HCT116 (cell line): Measurements from ENCODE around the gene TAF11L12. TPM values are rescaled to one million over a fixed set of nuclear protein-coding genes. Genes with fewer than 3 reads are reported as not detected.

Experiments
- ATAC-seq: fragments of 200-7000 bp; cut with Tn5 transposase; 2 replicates; pipeline ENCODE4 v1.9.1; 2020; ENCODE audit warnings: mild to moderate bottlenecking, moderate library complexity
- BruUV-seq: library from RNA; stranded (reverse); fragments of 400-500 nt; replicated peaks from 2 replicates; lab custom pipeline; 2021; lab: Mats Ljungman, UMichigan
- CTCF ChIA-PET: fragments of 300-600 bp; sonication (Branson Sonifier 250); formaldehyde crosslinking; loops from one replicate; lab custom pipeline; 2021; ENCODE audit warnings: antibody characterized with exemption; lab: Charles Lee
- POLR2A ChIA-PET: fragments of 300-600, 350-600 bp; sonication (Branson Sonifier 250); formaldehyde crosslinking; loops from one replicate; lab custom pipeline; 2021; ENCODE audit warnings: antibody characterized with exemption; lab: Charles Lee
- RAD21 ChIA-PET, 2 experiments: fragments of 300-600 bp; sonication (Branson Sonifier 250); formaldehyde crosslinking; loops; one replicate each; lab custom pipeline; 2023; ENCODE audit warnings: low total read pairs in 2 of 2; ENCODE audit not compliant: uncharacterized antibody in 2 of 2, unreplicated experiment in 2 of 2, low non-redundant PET in 1 of 2; lab: Charles Lee
- DNase-seq: peaks from one replicate; pipeline ENCODE4 v3.0.0-alpha.2; 2010; ENCODE audit warnings: low read depth, low spot score
- H2AFZ ChIP-seq: fragments of 200-600 bp; shearing (Covaris generic), sonication (generic); 2 replicates; pipeline ENCODE4 v1.6.1; 2017; ENCODE audit warnings: low read depth, mixed run types, mixed read lengths, antibody characterized with exemption, low read length; ENCODE audit not compliant: poor library complexity, severe bottlenecking
- H3K27ac ChIP-seq: 2 replicates; pipeline ENCODE4 v1.5.1; 2012; ENCODE audit warnings: low read depth, low read length
- H3K27me3 ChIP-seq: fragments of 200-600 bp; sonication (generic); 2 replicates; pipeline ENCODE4 v1.6.1; 2016; ENCODE audit warnings: mixed run types, low read length, mixed read lengths; ENCODE audit not compliant: insufficient read depth
- H3K36me3 ChIP-seq, 2 experiments: fragments of 200-500 bp in 1 of 2; fragments of 200-600 bp in 1 of 2; sonication (Bioruptor generic) in 1 of 2; sonication (generic) in 1 of 2; 2 replicates each; pipeline versions ENCODE4 v1.5.1 to v1.6.1; 2014 to 2016; ENCODE audit warnings: low read length in 2 of 2, inconsistent platforms in 1 of 2, mixed read lengths in 1 of 2, mixed run types in 1 of 2; ENCODE audit not compliant: insufficient read depth in 2 of 2, control insufficient read depth in 1 of 2
- H3K4me1 ChIP-seq, 2 experiments: fragments of 200-600 bp in 1 of 2; sonication (generic) in 1 of 2; 2 replicates each; pipeline versions ENCODE4 v1.5.1 to v1.6.1; 2012 to 2017; ENCODE audit warnings: low read length in 2 of 2, inconsistent platforms in 1 of 2, mild to moderate bottlenecking in 1 of 2, mixed read lengths in 1 of 2, mixed run types in 1 of 2, moderate library complexity in 1 of 2; ENCODE audit not compliant: insufficient read depth in 2 of 2, control insufficient read depth in 1 of 2
- H3K4me2 ChIP-seq: fragments of 200-600 bp; sonication (generic); 2 replicates; pipeline ENCODE4 v1.6.1; 2017; ENCODE audit warnings: mixed run types, low read length, mixed read lengths
- H3K4me3 ChIP-seq, 2 experiments: fragments of 200-600 bp in 1 of 2; sonication (generic) in 1 of 2; replicated peaks in 1 of 2; 2 replicates each; pipeline ENCODE4 v1.5.1; 2011 to 2016; ENCODE audit warnings: low read length in 2 of 2, control low read depth in 1 of 2, low read depth in 1 of 2, mild to moderate bottlenecking in 1 of 2, mixed read lengths in 1 of 2, mixed run types in 1 of 2
- H3K79me2 ChIP-seq: fragments of 200-600 bp; sonication (generic); 2 replicates; pipeline ENCODE4 v1.6.1; 2017; ENCODE audit warnings: mild to moderate bottlenecking, mixed run types, low read length, moderate library complexity, mixed read lengths; ENCODE audit not compliant: insufficient read depth
- H3K9ac ChIP-seq: fragments of 200-600 bp; sonication (generic); 2 replicates; pipeline ENCODE4 v1.6.1; 2016; ENCODE audit warnings: low read length, mixed read lengths
- H3K9me2 ChIP-seq: fragments of 200-600 bp; sonication (generic), shearing (Covaris generic); 2 replicates; pipeline ENCODE4 v1.6.1; 2017; ENCODE audit warnings: mixed run types, mild to moderate bottlenecking, moderate library complexity; ENCODE audit not compliant: insufficient read depth
- H3K9me3 ChIP-seq, 2 experiments: fragments of 200-500 bp in 1 of 2; fragments of 200-600 bp in 1 of 2; sonication (Bioruptor generic) in 1 of 2; sonication (generic) in 1 of 2; 2 replicates each; pipeline ENCODE4 v1.6.1; 2014 to 2017; ENCODE audit warnings: low read length in 2 of 2, mixed read lengths in 2 of 2, inconsistent platforms in 1 of 2, low read depth in 1 of 2, mild to moderate bottlenecking in 1 of 2, mixed run types in 1 of 2, moderate library complexity in 1 of 2; ENCODE audit not compliant: control insufficient read depth in 1 of 2, insufficient read depth in 1 of 2
- H4K20me1 ChIP-seq: fragments of 200-600 bp; sonication (generic), shearing (Covaris generic); 2 replicates; pipeline ENCODE4 v1.6.1; 2017; ENCODE audit warnings: mixed run types, mild to moderate bottlenecking, moderate library complexity; ENCODE audit not compliant: insufficient read depth
- CEBPB ChIP-seq: IDR thresholded peaks from 2 replicates; pipeline ENCODE4 v1.6.1; 2012; ENCODE audit warnings: low read depth
- EGR1 ChIP-seq: IDR thresholded peaks from 2 replicates; pipeline ENCODE4 v1.6.1; 2012; ENCODE audit warnings: low read depth
- EZH2 ChIP-seq: fragments of 200-600 bp; sonication (generic); IDR thresholded peaks from 2 replicates; pipeline ENCODE4 v1.6.1; 2017; ENCODE audit warnings: antibody characterized with exemption, mixed run types
- EZH2phosphoT487 ChIP-seq: fragments of 200-600 bp; IDR thresholded peaks from 2 replicates; pipeline ENCODE4 v1.6.1; 2018; ENCODE audit warnings: antibody characterized with exemption, borderline replicate concordance
- JUND ChIP-seq: IDR thresholded peaks from 2 replicates; pipeline ENCODE4 v1.6.1; 2012
- POLR2A ChIP-seq: IDR thresholded peaks from 2 replicates; pipeline ENCODE4 v1.7.0; 2011; ENCODE audit warnings: borderline replicate concordance; ENCODE audit not compliant: insufficient read depth, insufficient read length; ENCODE audit errors: extremely low read depth
- POLR2AphosphoS5 ChIP-seq: IDR thresholded peaks from 2 replicates; pipeline ENCODE4 v1.6.1; 2011; ENCODE audit warnings: mild to moderate bottlenecking, low read depth, low read length, moderate library complexity
- RAD21 ChIP-seq: IDR thresholded peaks from 2 replicates; pipeline ENCODE4 v1.6.1; 2012; ENCODE audit warnings: low read depth, mild to moderate bottlenecking
- SIN3A ChIP-seq: IDR thresholded peaks from 2 replicates; pipeline ENCODE4 v1.6.1; 2012; ENCODE audit warnings: low read depth
- SP1 ChIP-seq: IDR thresholded peaks from 2 replicates; pipeline ENCODE4 v1.6.1; 2012; ENCODE audit warnings: low read depth
- SRF ChIP-seq: IDR thresholded peaks from 2 replicates; pipeline ENCODE4 v1.6.1; 2012; ENCODE audit warnings: low read depth
- TCF7L2 ChIP-seq: IDR thresholded peaks from 2 replicates; pipeline ENCODE4 v1.7.0; 2011; ENCODE audit warnings: borderline replicate concordance, inconsistent platforms; ENCODE audit not compliant: insufficient read depth, insufficient read length; ENCODE audit errors: extremely low read depth
- YY1 ChIP-seq: IDR thresholded peaks from 2 replicates; pipeline ENCODE4 v1.6.1; 2011; ENCODE audit warnings: low read length, low read depth, moderate library complexity, mild to moderate bottlenecking; ENCODE audit not compliant: insufficient replicate concordance; ENCODE audit errors: extremely low read depth
- ZFX ChIP-seq: fragments of 450-650 bp; IDR thresholded peaks from 2 replicates; pipeline ENCODE4 v1.6.1; 2017
- ZNF274 ChIP-seq: fragments of 200-500 bp; sonication (Bioruptor generic); IDR thresholded peaks from 2 replicates; pipeline ENCODE4 v1.6.1; 2014; ENCODE audit warnings: mild to moderate bottlenecking, low read depth, low read length, inconsistent platforms
- intact Hi-C: fragments of 100-400 bp; cut with micrococcal nuclease; formaldehyde crosslinking; loops from 2 replicates; pipeline ENCODE4 v1.10.0; 2022
- total RNA-seq: library from RNA; stranded (reverse); gene quantifications from one replicate; pipeline ENCODE4 v1.2.1, GENCODE V29; 2021; ENCODE audit not compliant: unreplicated experiment
- TF ChIP-seq, protein P1 (sequence below): IDR thresholded peaks from 2 replicates; pipeline ENCODE4 v1.6.1; 2012
- TF ChIP-seq, protein P2 (sequence below): IDR thresholded peaks from 2 replicates; pipeline ENCODE4 v1.6.1; 2012; ENCODE audit warnings: low read depth
- TF ChIP-seq, protein P3 (sequence below): IDR thresholded peaks from 2 replicates; pipeline ENCODE4 v1.6.1; 2011; ENCODE audit warnings: mild to moderate bottlenecking, low read length, moderate library complexity; ENCODE audit not compliant: insufficient replicate concordance; ENCODE audit errors: extremely low read depth
- TF ChIP-seq, protein P4 (sequence below), 3 experiments: fragments of 200-600 bp in 1 of 3; sonication (generic) in 1 of 3; IDR thresholded peaks in 2 of 3; conservative IDR thresholded peaks in 1 of 3; 2 replicates each; pipeline ENCODE4 v1.5.1; 2012 to 2017; ENCODE audit warnings: low read depth in 2 of 3, low read length in 2 of 3, antibody characterized with exemption in 1 of 3, borderline replicate concordance in 1 of 3, control low read depth in 1 of 3, mild to moderate bottlenecking in 1 of 3, mixed read lengths in 1 of 3, mixed run types in 1 of 3, moderate library complexity in 1 of 3; ENCODE audit not compliant: insufficient read depth in 1 of 3
- TF ChIP-seq, protein P5 (sequence below): IDR thresholded peaks from 2 replicates; pipeline ENCODE4 v1.6.1; 2012

Gene TAF11L12
- total RNA-seq, 1 experiment from 2014 or later, result not detected

DNA sequence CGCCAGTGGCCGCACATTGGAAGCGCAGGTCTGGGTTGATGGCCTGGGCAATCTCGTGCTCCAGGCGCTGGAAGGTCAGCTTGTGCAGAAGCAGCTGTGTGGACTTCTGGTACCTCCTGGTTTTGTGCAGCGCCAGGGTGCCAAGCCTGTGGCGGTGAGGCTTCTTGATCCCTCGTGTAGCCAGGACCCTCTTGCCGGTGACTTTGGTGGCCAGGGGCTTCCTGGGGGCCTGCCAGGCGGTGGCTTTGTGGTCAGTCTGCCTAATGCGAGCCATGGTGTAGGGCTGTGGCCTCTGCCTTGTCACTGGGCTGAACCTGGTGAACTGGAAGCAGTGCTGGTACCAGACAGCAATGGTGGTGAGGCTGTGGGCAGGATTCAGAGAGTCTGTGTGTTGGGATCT is 15.5 kb downstream of the TAF11L12 start:
- CTCF ChIA-PET, result no interaction called here
- POLR2A ChIA-PET, result no interaction called here
- Histone ChIP-seq H3K79me2 (no peaks in the 10 kb centered on the region), H3K27me3 (no peaks in the 10 kb centered on the region), H3K27ac (no peak overlapping the region), H2AFZ (no peak overlapping the region), H3K4me1 (no peaks in the 10 kb centered on the region), H3K4me2 (no peak overlapping the region), H3K36me3 (no peaks in the 10 kb centered on the region), H4K20me1 (no peaks in the 10 kb centered on the region), H3K9me2 (no peaks in the 10 kb centered on the region), H3K9me3 (no peaks in the 10 kb centered on the region; a peak in 1 of 4 replicates), H3K4me3 (no peak overlapping the region), H3K9ac (no peak overlapping the region)
- ATAC-seq (no peak), DNase-seq (no peak)
- RAD21 ChIA-PET, result no interaction called here
- intact Hi-C loops, result no loop called here
- no TSS peak for BruUV-seq
- TF ChIP-seq CEBPB (no peak), EGR1 (no peak), POLR2AphosphoS5 (no peak), SRF (no peak), ZNF274 (no peak), JUND (no peak), EZH2phosphoT487 (no peak), SIN3A (no peak), RAD21 (no peak), EZH2 (no peak), POLR2A (no peak), ZFX (no peak), SP1 (no peak), TCF7L2 (no peak), YY1 (no peak)
- TF ChIP-seq, protein P1, sequence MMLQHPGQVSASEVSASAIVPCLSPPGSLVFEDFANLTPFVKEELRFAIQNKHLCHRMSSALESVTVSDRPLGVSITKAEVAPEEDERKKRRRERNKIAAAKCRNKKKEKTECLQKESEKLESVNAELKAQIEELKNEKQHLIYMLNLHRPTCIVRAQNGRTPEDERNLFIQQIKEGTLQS, result no peak
- TF ChIP-seq, protein P2, sequence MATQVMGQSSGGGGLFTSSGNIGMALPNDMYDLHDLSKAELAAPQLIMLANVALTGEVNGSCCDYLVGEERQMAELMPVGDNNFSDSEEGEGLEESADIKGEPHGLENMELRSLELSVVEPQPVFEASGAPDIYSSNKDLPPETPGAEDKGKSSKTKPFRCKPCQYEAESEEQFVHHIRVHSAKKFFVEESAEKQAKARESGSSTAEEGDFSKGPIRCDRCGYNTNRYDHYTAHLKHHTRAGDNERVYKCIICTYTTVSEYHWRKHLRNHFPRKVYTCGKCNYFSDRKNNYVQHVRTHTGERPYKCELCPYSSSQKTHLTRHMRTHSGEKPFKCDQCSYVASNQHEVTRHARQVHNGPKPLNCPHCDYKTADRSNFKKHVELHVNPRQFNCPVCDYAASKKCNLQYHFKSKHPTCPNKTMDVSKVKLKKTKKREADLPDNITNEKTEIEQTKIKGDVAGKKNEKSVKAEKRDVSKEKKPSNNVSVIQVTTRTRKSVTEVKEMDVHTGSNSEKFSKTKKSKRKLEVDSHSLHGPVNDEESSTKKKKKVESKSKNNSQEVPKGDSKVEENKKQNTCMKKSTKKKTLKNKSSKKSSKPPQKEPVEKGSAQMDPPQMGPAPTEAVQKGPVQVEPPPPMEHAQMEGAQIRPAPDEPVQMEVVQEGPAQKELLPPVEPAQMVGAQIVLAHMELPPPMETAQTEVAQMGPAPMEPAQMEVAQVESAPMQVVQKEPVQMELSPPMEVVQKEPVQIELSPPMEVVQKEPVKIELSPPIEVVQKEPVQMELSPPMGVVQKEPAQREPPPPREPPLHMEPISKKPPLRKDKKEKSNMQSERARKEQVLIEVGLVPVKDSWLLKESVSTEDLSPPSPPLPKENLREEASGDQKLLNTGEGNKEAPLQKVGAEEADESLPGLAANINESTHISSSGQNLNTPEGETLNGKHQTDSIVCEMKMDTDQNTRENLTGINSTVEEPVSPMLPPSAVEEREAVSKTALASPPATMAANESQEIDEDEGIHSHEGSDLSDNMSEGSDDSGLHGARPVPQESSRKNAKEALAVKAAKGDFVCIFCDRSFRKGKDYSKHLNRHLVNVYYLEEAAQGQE, result no peak
- TF ChIP-seq, protein P3, sequence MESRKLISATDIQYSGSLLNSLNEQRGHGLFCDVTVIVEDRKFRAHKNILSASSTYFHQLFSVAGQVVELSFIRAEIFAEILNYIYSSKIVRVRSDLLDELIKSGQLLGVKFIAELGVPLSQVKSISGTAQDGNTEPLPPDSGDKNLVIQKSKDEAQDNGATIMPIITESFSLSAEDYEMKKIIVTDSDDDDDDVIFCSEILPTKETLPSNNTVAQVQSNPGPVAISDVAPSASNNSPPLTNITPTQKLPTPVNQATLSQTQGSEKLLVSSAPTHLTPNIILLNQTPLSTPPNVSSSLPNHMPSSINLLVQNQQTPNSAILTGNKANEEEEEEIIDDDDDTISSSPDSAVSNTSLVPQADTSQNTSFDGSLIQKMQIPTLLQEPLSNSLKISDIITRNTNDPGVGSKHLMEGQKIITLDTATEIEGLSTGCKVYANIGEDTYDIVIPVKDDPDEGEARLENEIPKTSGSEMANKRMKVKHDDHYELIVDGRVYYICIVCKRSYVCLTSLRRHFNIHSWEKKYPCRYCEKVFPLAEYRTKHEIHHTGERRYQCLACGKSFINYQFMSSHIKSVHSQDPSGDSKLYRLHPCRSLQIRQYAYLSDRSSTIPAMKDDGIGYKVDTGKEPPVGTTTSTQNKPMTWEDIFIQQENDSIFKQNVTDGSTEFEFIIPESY, result no peak
- TF ChIP-seq, protein P4, sequence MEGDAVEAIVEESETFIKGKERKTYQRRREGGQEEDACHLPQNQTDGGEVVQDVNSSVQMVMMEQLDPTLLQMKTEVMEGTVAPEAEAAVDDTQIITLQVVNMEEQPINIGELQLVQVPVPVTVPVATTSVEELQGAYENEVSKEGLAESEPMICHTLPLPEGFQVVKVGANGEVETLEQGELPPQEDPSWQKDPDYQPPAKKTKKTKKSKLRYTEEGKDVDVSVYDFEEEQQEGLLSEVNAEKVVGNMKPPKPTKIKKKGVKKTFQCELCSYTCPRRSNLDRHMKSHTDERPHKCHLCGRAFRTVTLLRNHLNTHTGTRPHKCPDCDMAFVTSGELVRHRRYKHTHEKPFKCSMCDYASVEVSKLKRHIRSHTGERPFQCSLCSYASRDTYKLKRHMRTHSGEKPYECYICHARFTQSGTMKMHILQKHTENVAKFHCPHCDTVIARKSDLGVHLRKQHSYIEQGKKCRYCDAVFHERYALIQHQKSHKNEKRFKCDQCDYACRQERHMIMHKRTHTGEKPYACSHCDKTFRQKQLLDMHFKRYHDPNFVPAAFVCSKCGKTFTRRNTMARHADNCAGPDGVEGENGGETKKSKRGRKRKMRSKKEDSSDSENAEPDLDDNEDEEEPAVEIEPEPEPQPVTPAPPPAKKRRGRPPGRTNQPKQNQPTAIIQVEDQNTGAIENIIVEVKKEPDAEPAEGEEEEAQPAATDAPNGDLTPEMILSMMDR (IDR thresholded peaks at IDR 0.05 in 2 of 3, conservative IDR thresholded peaks at IDR 0.05 in 1 of 3; ENCODE audit: borderline replicate concordance in 1 of 3, insufficient read depth in 1 of 3, low read depth in 2 of 3, low read length in 2 of 3), result no peak
- TF ChIP-seq, protein P5, sequence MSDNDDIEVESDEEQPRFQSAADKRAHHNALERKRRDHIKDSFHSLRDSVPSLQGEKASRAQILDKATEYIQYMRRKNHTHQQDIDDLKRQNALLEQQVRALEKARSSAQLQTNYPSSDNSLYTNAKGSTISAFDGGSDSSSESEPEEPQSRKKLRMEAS, result no peak
